HG03066 (cell line): ENCODE results near the gene ADAMTS19.

Experiments used
- ATAC-seq: cut with Tn5 transposase; IDR thresholded peaks from one replicate; pipeline ENCODE4 v1.9.1; 2021; ENCODE audit warnings: low read depth; ENCODE audit not compliant: unreplicated experiment

Gene ADAMTS19

DNA sequence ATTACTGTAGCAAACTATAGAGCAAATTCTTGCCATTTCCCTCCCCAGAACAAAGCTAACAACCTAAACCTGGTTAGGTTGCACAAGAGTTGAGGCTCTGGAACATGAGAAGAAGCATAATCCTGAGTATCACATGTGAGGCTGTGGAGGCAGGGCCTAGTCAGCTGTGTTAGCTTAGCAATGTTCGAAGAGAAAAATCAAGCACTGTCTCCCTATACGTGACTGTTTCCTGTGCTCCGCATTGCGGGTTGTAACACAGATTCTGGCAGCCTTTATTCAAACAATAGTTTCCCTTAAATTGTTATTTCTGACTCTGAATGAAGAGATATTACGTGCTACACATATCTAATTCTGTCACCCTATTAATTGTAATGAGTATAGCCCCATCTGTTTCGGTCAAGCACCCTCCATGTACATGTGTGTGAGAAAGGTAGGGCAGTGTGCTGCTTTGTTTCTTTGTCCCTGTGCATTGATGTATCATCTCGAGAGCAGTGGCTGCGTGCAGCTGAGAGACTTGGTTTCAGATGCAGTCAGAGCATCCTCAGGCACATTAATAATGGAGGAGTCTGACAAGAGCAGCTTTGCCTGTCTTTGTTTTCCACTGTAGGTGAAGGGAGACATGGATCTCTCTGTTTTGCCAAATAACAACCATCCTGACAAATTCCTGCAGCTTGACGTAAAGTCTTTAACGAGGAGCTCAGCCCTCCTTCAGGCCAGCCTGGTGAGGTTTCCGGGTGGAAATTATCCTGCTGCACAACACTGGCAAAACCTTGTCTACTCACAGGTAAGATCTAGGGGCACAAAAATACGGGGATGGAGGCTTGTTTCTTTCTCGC is 287.7 kb downstream of the ADAMTS19 start, which contains the start of gene MINAR2:
Gene MINAR2 (plus strand): TSS at position 523 of the 836 bp plus-strand sequence. CDS start 97 bp downstream, at position 620.
- ATAC-seq = no peak

DNA sequence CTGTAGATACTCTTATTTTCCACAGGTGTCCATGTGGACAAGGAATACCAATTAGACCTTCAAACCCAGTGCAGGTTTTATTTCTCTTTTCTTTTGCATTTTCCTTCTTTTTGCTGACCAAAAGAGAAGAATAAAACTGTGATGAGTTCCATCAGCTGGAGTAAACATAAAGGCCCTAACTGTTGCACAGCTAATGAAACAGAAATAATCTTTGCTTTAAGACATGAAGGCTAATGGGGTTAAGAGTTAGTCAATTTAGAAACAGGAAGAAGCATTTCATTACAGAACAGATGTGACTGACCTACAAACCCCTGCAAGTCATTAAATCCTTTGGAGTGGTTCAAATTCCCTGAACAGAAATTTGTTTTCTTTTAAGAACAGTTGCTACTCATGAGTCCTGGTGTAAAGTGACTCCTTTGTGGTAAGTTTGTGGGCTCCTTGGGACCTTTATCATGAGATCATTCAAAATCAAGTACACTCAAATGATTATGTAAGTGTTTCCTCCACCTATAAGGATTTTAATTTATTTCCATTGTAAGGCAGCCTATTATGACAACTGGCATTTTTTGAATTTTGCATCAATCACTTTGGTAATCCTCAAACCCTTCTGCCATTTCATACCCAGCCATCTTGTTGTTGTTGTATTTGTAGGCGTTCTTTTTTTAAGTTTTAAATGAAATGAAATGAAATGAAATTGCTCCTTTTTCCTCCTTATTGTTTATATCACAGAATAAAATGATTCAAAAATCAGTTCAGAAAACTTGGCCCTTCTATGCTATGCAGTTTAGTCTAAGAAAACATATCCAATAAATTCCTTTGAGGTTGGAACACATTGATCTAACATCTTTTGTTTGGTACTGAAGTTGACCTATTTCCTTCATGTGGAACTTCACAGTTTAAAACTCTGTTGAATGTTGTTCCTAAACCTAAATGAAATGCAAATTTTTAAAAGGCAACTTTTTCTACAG is 289.1 kb downstream of the ADAMTS19 start:
- no peak for ATAC-seq

DNA sequence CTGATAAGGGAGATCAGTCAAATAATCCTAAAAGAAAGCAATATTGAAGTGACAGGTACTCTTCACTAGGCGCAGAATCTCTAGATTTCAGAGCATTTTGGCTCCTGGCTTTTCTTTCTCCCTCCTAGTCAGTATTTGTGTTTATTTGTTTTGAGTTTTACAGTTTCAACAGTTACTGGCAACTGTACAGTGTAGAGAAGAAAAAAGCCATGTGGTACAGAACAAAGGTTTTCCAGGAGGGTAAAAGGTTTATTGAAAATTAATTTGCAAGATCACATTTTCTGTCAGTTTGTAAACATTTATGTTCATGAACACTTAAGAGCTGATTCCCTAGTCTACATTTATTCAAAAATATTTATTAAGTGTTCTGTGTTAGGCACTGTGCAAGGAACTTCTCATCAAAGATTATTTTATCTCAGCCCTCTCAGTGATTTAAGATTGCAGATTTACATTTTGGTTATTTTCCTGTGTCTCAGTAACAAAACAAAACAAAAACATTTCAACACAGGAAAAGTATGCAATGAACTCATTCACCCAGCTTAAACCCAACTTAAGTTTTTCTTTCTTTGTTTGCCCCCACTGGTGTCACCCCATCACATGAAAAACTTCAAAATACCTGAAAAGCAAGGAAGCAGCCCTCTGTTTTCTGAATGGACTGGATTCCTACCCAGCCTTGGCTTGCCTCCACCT is 300.7 kb downstream of the ADAMTS19 start:
- ATAC-seq = no peak

DNA sequence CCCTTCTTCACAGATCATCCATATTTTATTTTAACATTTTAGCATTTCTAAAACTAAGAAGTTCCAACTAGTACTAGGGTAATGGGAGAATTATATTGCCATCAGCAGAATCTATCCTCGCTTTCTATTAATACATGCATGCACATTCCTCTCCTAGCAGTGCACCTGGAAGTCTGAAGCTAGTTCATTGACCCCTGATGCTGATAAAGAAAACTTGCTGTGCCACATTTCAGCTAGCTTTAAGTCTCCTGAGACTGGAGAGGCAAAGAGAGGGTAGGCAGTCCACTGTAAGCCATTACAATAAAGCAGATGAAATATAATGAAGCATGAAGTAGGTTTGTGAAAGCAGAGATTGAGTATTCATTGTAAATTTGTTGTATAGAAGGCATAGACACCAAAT is 303.6 kb downstream of the ADAMTS19 start:
- ATAC-seq = no peak

DNA sequence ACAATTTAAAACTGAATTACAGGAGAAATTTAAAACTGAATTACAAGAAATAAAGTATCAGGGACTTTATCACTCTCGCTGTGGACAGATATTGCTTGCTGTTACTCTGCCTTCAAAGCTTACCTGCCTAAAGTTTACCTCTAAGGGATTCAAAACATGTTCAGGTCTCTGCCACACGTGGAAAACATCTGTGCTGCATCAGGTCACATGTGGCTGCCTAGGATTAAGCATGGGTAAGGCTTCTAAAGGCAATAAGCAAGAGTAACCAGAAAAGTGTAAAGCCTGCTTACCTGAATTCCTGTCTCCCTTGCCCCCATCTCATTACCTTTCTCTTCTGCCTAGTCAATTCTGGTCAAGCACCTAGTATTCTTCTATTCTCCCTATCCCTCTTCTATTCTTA is 306.7 kb downstream of the ADAMTS19 start:
- ATAC-seq = no peak

DNA sequence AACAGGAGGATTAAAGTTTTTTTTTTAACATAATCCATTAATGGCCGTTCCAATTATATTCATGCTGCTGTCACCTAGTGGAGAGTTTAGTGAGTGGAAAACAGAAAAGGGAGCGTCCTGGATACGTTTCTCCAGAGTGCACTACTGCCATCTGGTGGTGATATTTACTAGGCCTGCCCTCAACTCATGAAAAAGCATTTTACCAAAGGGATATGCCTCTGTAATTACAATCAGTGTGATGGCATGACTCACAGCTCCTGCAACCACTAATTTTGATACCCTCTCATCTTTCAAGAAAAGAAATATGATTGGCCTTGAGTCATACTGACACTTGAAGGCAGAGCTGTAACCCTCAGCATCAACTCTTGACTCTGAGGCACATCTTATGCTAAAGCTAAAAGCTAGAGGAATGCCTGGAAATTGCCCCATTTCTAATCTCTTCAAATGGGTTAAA is 307.9 kb downstream of the ADAMTS19 start:
- ATAC-seq = peak; percentile 88

DNA sequence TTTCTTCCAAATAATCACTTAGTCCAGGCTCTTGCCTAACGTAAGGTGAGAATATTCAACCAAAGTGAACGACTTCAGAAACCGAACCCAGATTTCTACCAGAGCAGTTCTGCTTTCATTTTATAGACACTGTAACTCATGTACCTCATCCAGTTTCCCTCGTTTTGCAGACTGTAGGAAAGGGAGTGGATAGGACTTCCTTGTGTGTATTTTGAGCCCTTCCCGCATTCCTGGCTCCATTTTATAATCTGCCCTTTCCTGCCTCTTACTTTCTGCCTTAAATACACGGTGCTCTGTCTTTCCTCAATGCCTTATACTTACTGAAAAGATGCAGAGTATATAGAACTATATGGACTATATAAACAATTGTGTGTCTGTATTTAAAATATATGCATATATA is 308.6 kb downstream of the ADAMTS19 start:
- ATAC-seq = no peak

DNA sequence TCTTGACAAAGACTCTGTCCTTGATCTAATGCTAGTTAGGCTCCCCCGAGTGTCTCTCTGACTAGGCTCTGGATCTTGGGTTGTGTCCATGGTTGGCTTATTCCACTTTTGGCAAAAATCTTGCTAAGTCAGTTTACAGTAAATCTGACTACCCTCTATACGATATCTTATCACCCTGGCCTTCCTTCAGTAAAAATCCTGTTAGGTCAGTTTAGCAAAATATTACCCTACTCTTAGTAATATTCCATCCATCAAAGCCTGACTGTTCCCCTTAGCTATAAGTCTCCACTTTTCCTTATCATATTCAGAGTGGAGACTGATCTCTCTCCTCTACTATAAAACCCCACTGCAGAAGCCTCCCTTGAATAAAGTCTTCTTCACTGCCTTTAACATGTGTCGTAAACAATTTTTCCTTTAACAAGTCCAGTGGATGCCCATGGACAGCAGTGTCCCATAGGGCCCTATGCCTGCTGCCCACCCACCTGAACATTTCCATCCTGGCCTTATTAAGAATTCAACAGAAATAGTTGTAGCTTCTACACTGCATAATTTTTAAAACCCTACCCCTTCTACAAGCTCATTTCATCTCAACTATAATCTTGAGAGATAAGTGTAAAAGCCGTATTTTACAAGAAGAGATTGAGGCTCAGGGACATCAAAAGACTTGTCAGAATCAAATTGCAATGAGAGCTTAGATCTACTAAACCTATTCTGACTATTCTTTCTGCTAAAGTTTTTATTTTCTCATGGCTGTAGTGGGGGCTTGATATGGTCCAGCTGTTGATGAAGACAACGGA is 310.1 kb downstream of the ADAMTS19 start:
- ATAC-seq = no peak

DNA sequence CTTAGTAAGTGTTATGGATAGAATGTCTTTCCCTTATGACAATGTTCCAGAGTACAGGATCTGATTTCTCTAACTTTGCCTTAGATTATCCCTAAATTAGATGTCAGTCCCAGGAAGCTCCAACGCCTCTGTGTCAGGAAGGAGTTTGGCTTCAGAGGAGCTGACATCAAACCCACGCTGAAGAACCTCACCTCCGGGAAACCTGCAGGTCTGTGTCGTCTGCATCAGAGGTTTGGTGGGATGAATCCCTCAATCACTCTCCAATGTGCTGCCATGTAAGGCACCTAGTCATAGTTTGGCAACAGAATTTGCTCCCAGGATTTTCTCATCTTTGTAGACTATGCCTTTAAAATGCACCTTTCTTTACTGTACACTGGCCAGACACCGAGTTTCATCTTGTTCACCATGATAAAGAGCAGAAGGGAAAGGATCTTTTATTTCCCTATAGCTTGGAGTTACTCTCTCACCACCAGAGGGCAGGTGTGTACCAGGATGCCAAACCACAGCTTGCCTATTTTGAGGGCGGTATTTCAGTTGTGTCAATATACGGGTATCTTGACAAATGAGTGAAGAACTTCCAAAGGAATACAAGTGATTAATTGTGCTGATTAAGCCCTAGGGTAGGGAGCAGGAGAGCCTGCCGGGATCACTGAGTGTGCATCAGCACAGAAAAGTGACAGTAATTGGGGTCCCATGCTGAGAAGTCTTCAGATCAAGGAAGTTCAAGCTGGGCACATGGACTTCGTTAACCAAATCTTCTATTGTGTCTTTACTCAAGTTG is 311.1 kb downstream of the ADAMTS19 start:
- peak; percentile 58 for ATAC-seq

DNA sequence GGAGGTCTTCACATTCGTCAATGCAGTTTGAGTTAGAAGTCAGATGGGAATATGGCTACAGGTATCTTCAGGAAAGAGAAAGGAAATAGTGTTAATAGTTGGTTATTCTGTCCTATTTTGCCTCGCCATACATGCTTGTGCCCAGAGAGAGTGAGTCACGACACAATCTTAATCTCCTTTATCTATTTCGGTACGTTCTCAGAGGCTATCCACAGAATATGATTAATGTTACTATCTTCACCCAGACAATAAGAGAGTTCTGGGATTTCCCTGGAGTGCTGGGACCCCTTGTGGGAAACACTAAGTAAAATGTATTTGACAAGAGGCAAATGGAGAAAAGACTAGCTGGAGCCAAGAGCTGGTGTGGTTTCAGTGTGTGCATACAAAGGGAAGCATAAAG is 313.3 kb downstream of the ADAMTS19 start:
- no peak for ATAC-seq

DNA sequence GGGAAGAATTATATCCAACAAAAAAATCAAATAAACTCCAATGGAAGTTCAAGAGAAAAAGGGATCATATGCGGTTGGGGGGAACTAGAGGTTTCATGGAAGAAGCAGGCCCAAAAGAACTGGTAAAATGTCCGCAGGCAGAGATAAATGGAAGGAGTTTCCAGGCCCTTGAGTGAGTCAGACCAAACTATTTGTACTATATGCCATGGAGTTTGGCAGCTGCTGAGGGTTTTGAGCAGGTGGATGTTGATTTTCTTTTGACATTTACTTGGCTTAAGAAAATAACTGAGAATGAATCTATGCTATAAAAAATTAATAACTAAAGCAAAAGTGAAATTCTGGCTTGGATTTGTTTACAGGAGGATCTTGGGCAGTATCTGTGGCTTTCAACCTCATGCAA is 321.5 kb downstream of the ADAMTS19 start:
- ATAC-seq = no peak
